ENCODE measurements around the gene HEATR1.
"Not testable (repeated sequence)": the region's sequence is repeated elsewhere in the genome, so short reads cannot be mapped to it uniquely, and the experiment has no call there.

The HEATR1 gene

DNA sequence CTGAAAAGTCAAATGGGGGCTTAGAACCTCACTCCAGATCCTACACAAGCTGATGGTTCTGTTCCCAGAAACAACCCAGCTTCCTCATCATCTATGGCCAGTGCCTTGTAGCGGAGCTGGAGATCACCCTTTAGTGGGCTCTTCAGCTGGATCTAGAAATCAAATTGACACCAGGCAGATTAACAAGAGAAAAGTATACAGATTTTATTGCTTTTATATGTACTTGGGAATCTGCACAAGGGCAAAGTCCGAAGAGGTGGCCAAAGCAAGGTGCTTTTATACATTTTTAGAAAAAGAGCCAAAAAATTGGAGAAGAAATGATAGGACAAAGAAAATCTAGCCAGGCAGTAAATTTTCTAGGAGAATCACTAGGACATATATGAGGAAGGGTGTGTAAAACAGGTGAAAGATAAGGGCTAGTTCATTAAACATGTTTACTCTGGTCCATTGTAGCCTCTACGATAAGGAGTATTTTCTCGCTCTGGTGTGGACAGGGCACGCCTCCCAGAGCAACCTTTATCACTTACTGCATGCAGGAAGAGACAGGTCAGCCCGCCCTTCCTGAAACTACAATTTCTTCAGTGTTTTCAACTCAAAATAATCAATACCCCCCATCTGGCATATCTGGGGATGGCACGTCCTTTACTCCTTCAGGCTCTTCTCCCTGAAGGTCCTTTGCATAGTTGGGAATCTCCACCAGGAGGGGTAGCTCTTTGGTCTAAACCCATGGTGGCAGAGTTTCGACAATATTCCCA is 94.5 kb downstream of the HEATR1 start:
- DNase-seq, result no peak
- no peak overlapping the region for H3K27ac ChIP-seq
- no peaks in the 10 kb centered on the region for H3K9me3 ChIP-seq (ENCODE audit: severe bottlenecking)
- H3K36me3 ChIP-seq, result no peaks in the 10 kb centered on the region
- H3K27me3 ChIP-seq (ENCODE audit: insufficient read depth, low read depth, severe bottlenecking), result no peaks in the 10 kb centered on the region
- TF ChIP-seq, protein P1, sequence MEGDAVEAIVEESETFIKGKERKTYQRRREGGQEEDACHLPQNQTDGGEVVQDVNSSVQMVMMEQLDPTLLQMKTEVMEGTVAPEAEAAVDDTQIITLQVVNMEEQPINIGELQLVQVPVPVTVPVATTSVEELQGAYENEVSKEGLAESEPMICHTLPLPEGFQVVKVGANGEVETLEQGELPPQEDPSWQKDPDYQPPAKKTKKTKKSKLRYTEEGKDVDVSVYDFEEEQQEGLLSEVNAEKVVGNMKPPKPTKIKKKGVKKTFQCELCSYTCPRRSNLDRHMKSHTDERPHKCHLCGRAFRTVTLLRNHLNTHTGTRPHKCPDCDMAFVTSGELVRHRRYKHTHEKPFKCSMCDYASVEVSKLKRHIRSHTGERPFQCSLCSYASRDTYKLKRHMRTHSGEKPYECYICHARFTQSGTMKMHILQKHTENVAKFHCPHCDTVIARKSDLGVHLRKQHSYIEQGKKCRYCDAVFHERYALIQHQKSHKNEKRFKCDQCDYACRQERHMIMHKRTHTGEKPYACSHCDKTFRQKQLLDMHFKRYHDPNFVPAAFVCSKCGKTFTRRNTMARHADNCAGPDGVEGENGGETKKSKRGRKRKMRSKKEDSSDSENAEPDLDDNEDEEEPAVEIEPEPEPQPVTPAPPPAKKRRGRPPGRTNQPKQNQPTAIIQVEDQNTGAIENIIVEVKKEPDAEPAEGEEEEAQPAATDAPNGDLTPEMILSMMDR (IDR thresholded peaks at IDR 0.05; ENCODE audit: low read depth, low read length), result no peak
- no peak overlapping the region for H3K4me3 ChIP-seq (ENCODE audit: low read depth, low read length)

DNA sequence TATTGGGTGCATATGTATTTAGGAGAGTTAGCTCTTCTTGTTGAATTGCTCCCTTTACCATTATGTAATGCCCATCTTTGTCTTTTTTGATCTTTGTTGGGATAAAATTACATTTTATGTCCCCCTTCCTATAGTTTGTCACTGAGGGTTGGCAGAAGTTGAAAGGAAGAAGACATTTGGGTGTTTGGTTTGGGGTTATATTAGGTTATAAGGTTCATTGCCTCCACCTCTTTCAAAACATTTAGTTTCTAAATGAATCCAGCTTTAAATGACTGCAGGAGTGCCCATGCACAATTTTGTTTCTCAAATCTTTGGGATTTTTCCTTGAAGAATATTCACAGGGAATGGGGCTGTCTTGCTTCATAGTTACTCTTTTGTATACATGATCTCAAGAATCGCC is 95.1 kb downstream of the HEATR1 start:
- Histone ChIP-seq H3K27ac (no peak overlapping the region), H3K9me3 (ENCODE audit: severe bottlenecking) (no peaks in the 10 kb centered on the region), H3K27me3 (ENCODE audit: insufficient read depth, low read depth, severe bottlenecking) (no peaks in the 10 kb centered on the region), H3K4me3 (ENCODE audit: low read depth, low read length) (no peak overlapping the region), H3K36me3 (no peaks in the 10 kb centered on the region)
- DNase-seq, result no peak
- TF ChIP-seq, protein P1 (IDR thresholded peaks at IDR 0.05; ENCODE audit: low read depth, low read length), result no peak

DNA sequence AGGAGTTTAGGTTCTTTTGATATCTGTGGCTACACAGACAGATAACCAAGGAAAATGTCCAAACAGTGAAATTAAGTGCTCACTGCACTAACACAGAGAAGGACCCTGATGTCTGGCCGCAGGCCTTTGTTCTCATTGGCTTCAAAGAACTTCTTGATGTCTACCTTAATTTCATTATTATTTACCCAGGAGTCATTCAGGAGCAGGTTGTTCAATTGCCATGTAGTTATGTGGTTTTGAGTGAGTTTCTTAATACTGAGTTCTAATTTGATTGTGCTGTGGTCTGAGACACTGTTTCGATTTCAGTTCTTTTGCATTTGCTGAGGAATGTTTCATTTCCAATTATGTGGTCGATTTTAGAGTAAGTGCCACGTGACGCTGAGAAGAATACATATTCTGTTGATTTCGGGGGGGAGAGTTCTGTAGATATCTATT is 95.7 kb downstream of the HEATR1 start:
- Histone ChIP-seq H3K9me3 (ENCODE audit: severe bottlenecking) (no peaks in the 10 kb centered on the region), H3K4me3 (ENCODE audit: low read depth, low read length) (no peak overlapping the region), H3K36me3 (no peaks in the 10 kb centered on the region), H3K27me3 (ENCODE audit: insufficient read depth, low read depth, severe bottlenecking) (no peaks in the 10 kb centered on the region), H3K27ac (no peak overlapping the region)
- DNase-seq, result no peak
- TF ChIP-seq, protein P1 (IDR thresholded peaks at IDR 0.05; ENCODE audit: low read depth, low read length), result no peak

DNA sequence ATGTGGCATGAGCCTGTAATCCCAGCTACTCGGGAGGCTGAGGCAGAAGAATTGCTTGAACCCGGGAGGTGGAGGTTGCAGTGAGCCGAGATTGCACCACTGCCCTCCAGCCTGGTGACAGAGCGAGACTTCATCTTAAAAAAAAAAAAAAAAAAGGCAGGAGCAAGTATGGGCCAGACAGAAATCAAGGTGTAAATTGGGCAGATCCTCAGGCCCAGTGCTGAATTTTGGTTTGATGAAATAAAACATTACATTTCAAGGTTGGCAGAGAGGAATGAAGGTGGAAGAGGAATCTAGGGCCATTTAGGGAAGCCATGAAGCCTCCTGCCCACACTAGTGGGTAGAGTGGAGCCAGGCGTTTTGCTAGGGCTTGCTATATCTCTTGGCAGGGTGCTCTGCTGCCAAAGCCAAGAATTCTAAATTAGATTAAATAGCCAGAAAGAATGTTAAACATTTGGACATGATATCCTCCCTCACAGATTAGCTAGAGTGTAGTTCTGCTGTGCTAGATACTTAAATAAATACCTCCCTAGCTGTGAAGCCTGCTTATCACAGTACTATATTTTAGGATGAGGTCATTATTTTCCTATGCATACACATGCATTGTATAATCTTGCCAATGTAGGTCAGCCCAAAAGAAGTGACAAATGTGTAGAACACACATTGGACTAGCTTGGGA is 97.2 kb downstream of the HEATR1 start:
- Histone ChIP-seq H3K27ac (no peak overlapping the region), H3K4me3 (ENCODE audit: low read depth, low read length) (no peak overlapping the region), H3K36me3 (no peaks in the 10 kb centered on the region), H3K27me3 (ENCODE audit: insufficient read depth, low read depth, severe bottlenecking) (no peaks in the 10 kb centered on the region), H3K9me3 (ENCODE audit: severe bottlenecking) (no peaks in the 10 kb centered on the region)
- no peak for DNase-seq
- TF ChIP-seq, protein P1 (IDR thresholded peaks at IDR 0.05; ENCODE audit: low read depth, low read length), result no peak

DNA sequence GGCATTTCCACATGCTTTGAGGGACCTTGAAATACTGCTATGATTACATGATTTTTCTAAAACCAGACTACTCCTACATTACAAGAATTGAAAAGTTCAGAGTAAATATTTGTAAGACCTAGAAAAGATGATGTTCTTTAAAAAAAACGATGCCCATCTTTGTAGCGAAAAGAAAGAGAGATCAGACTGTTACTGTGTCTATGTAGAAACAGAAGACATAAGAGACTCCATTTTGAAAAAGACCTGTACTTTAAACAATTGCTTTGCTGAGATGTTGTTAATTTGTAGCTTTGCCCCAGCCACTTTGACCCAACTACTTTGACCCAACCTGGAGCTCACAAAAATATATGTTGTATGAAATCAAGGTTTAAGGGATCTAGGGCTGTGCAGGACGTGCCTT is 100.0 kb downstream of the HEATR1 start:
- not testable (repeated sequence) for H3K27me3 ChIP-seq (ENCODE audit: insufficient read depth, low read depth, severe bottlenecking); DNase-seq; H3K4me3 ChIP-seq (ENCODE audit: low read depth, low read length); H3K9me3 ChIP-seq (ENCODE audit: severe bottlenecking); H3K36me3 ChIP-seq; H3K27ac ChIP-seq

DNA sequence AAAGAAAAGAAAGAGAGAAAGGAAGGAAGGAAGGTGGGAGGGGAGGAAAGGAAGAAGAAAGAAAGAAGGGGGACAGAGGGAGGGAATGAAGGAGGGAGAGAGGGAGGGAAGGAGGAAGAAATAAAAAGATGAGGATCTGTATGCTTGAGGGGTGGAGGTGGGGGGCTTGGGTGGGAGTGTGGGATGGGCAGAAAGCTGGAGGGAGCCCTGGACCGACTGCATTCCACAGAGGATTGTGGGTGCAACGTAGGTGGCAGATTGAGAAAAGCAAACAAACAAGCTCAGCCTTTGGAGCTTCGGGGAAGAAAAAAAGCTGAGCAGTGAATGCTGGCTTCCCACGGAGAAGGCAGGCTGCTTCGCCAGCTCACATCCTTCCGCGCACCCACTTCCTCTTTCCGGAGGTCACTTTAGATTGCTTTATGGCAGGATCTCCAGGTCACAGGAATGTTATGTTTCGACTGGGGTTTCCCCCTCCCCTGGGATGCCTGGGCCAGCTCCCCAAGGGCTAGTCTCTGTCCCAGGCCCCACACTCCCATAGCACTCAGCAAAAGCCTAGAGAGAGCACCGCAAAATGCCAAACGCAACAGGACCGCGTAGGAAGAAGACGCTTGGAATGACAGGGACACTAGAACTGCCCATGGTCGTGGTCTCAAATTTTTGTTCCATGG is 101.2 kb downstream of the HEATR1 start:
- TF ChIP-seq, protein P1 (IDR thresholded peaks at IDR 0.05; ENCODE audit: low read depth, low read length), result no peak
- no peak for DNase-seq
- H3K27ac ChIP-seq, result no peak overlapping the region
- H3K36me3 ChIP-seq, result no peaks in the 10 kb centered on the region
- no peaks in the 10 kb centered on the region for H3K9me3 ChIP-seq (ENCODE audit: severe bottlenecking)
- H3K4me3 ChIP-seq (ENCODE audit: low read depth, low read length), result no peak overlapping the region
- no peaks in the 10 kb centered on the region for H3K27me3 ChIP-seq (ENCODE audit: insufficient read depth, low read depth, severe bottlenecking)

Data from WERI-Rb-1 (cell line).